NCI-H2227 (cell line): Measurements from ENCODE around the gene FOXN1.
"Not testable (repeated sequence)": the region's sequence is repeated elsewhere in the genome, so short reads cannot be mapped to it uniquely, and the experiment has no call there.

ENCODE experiments used
- DNase-seq: peaks from one replicate; lab custom pipeline; 2025; ENCODE audit not compliant: unreplicated experiment; lab: John Stamatoyannopoulos, UW

Gene FOXN1

GRCh38 chr17:28500712-28501379 lies 5.3 kb upstream of the FOXN1 start:
- DNase-seq = no peak

- no peak for DNase-seq
These were observed 4.5 kb upstream of the FOXN1 start for GRCh38 chr17:28501421-28502284.

- DNase-seq = no peak
These were observed 2.7 kb upstream of the FOXN1 start for GRCh38 chr17:28503420-28503819.

- no peak for DNase-seq
These were observed 777 bp downstream of the FOXN1 start for GRCh38 chr17:28506763-28507487.

- DNase-seq = no peak
These were observed 1.5 kb downstream of the FOXN1 start for GRCh38 chr17:28507567-28508203.

GRCh38 chr17:28508211-28508724 lies 2.1 kb downstream of the FOXN1 start:
- DNase-seq = no peak

GRCh38 chr17:28509789-28510188 lies 3.6 kb downstream of the FOXN1 start:
- no peak for DNase-seq

- DNase-seq = no peak
These were observed 5.8 kb downstream of the FOXN1 start for GRCh38 chr17:28511858-28512461.

- DNase-seq = no peak
These were observed 7.3 kb downstream of the FOXN1 start for GRCh38 chr17:28513476-28513875.

GRCh38 chr17:28514561-28515002 lies 8.4 kb downstream of the FOXN1 start:
- no peak for DNase-seq

- no peak for DNase-seq
These were observed 9.4 kb downstream of the FOXN1 start for GRCh38 chr17:28515518-28515917.

- no peak for DNase-seq
These were observed 12.0 kb downstream of the FOXN1 start for GRCh38 chr17:28518132-28518531.

- DNase-seq = no peak
These were observed 12.4 kb downstream of the FOXN1 start for GRCh38 chr17:28518578-28518977.

- no peak for DNase-seq
These were observed 13.1 kb downstream of the FOXN1 start for GRCh38 chr17:28519236-28519635.

- DNase-seq = no peak
These were observed 14.5 kb downstream of the FOXN1 start for GRCh38 chr17:28520687-28521086.

- no peak for DNase-seq
These were observed 15.3 kb downstream of the FOXN1 start for GRCh38 chr17:28521311-28522085.

- not testable (repeated sequence) for DNase-seq
These were observed 16.1 kb downstream of the FOXN1 start for GRCh38 chr17:28522281-28522680.

- no peak for DNase-seq
These were observed 17.0 kb downstream of the FOXN1 start for GRCh38 chr17:28523186-28523585.

- no peak for DNase-seq
These were observed 17.7 kb downstream of the FOXN1 start for GRCh38 chr17:28523876-28524275.
